IPS-18a (cell line): ENCODE measurements around the gene FCER2.

Experiments used
- H3K27ac ChIP-seq: one replicate; pipeline ENCODE4 v1.5.1; 2013; ENCODE audit warnings: low read length
- H3K27me3 ChIP-seq: one replicate; pipeline ENCODE4 v1.6.1; 2013; ENCODE audit warnings: mild to moderate bottlenecking, low read length; ENCODE audit not compliant: control insufficient read depth, insufficient read depth
- H3K36me3 ChIP-seq: one replicate; pipeline ENCODE4 v1.6.1; 2013; ENCODE audit warnings: low read depth, low read length; ENCODE audit not compliant: control insufficient read depth
- H3K4me1 ChIP-seq: one replicate; pipeline ENCODE4 v1.6.1; 2013; ENCODE audit warnings: low read depth, low read length; ENCODE audit not compliant: control insufficient read depth
- H3K4me3 ChIP-seq: one replicate; pipeline ENCODE4 v1.5.1; 2013; ENCODE audit warnings: low read length
- H3K9ac ChIP-seq: one replicate; pipeline ENCODE4 v1.6.1; 2013; ENCODE audit warnings: mild to moderate bottlenecking, low read length, moderate library complexity
- H3K9me3 ChIP-seq: one replicate; pipeline ENCODE4 v1.6.1; 2013; ENCODE audit warnings: low read depth, low read length; ENCODE audit not compliant: control insufficient read depth

Gene FCER2

GRCh38 chr19:7694499-7694898 lies 7.4 kb downstream of the FCER2 start:
- no peaks in the 10 kb centered on the region for H3K36me3 ChIP-seq
- no peak overlapping the region for H3K27ac ChIP-seq
- no peak overlapping the region for H3K4me3 ChIP-seq
- no peaks in the 10 kb centered on the region for H3K4me1 ChIP-seq
- H3K27me3 ChIP-seq = peaks cover 13% of the 10 kb centered on the region
- H3K9me3 ChIP-seq = no peaks in the 10 kb centered on the region
- H3K9ac ChIP-seq = no peak overlapping the region

DNA sequence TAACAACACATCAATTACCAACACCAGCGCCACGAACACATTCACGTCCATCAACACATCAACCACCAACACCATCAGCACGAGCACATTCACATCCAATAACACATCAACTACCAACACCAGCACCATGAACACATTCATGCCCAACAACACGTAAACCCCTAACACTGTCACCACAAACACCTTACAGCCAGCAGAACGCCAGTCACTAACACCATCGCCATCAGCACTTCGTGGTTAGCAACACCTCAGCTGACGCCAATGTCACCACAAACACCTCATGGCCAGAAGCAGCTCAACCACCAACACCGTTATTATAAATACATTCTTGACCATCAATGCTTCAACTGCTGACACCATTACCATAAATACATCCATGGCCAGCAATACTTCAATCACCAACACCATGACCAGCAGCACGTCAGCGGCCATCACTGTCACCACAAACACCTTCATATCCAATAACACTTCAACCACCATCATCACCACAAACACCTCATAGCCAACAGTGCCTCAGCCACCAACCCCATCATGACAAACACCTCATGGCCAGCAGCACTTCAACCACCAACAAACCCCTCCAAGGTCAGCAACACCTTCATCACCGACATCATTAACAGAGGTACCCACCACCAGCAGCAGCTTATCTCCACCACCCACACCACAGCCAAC lies 9.4 kb downstream of the FCER2 start:
- H3K4me3 ChIP-seq = no peak overlapping the region
- H3K36me3 ChIP-seq = no peaks in the 10 kb centered on the region
- no peak overlapping the region for H3K9ac ChIP-seq
- no peak overlapping the region for H3K27ac ChIP-seq
- H3K9me3 ChIP-seq = no peaks in the 10 kb centered on the region
- H3K4me1 ChIP-seq = no peaks in the 10 kb centered on the region
- H3K27me3 ChIP-seq = no peaks in the 10 kb centered on the region

DNA sequence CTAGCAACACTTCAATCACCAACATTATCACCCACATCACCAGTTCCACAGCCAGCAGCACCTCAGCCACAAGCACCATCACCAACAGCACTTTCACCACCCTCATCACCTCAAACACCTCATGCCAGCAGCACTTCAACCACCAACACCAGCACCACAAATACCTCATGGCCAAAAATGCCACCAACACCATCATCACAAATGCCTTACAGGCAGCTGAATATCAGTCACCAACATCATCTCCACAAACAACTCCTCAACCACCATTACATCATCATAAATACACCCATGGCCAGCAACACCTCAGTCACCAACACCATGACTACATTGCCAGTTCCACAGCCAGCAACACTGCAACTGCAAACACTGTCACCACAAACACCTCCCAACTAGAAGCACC lies 10.4 kb downstream of the FCER2 start:
- Histone ChIP-seq H3K27ac (no peak overlapping the region), H3K9me3 (no peaks in the 10 kb centered on the region), H3K9ac (no peak overlapping the region)

DNA sequence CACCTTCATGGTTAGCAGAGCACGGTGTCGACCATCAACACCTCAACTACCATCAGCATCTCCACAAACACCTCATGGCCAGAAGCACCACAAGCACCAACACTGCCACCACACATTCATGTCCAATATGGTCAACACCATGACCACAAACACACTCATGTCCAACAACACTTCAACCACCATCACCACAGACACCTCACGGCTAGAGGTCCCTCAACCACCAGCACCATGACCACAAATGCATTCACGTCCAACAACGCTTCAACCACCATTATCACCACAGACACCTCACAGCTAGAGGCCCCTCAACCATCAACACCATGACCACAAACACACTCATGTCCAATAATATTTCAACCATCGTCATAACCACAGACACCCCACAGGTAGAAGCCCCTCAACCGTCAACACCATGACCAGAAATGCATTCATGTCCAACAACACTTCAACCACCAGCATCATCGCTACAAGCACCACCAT lies 11.1 kb downstream of the FCER2 start:
- Histone ChIP-seq H3K9me3 (no peaks in the 10 kb centered on the region), H3K4me3 (no peak overlapping the region), H3K36me3 (no peaks in the 10 kb centered on the region), H3K27ac (no peak overlapping the region), H3K27me3 (no peaks in the 10 kb centered on the region), H3K9ac (no peak overlapping the region), H3K4me1 (no peaks in the 10 kb centered on the region)

More for the DNA sequence above, 10.4 kb downstream of the FCER2 start:
- H3K4me1 ChIP-seq = no peaks in the 10 kb centered on the region
- no peaks in the 10 kb centered on the region for H3K36me3 ChIP-seq
- H3K27me3 ChIP-seq = no peaks in the 10 kb centered on the region
- H3K4me3 ChIP-seq = no peak overlapping the region

DNA sequence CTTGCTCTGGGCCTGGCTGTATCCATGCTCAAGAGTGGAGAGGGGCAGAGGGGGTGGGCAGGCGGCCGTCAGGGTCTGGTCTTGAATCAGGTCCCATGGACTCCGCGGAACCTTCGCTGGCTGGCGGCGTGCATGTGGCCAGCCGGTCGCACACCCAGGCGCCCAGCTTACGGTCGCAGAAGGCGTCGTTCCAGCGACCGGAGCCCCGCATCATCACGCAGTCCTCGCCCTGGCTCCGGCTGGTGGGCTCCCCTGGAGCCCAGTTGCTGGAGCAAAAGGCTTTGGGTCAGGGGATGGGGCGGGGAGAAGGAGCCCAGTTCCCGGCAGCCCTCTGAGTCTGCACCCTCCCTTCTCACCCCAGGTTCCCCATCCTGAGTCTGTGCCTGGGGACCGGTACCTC lies 12.8 kb downstream of the FCER2 start:
- no peaks in the 10 kb centered on the region for H3K36me3 ChIP-seq
- no peaks in the 10 kb centered on the region for H3K27me3 ChIP-seq
- H3K4me3 ChIP-seq = no peak overlapping the region
- H3K9ac ChIP-seq = no peak overlapping the region
- H3K27ac ChIP-seq = no peak overlapping the region
- H3K9me3 ChIP-seq = no peaks in the 10 kb centered on the region
- no peaks in the 10 kb centered on the region for H3K4me1 ChIP-seq

GRCh38 chr19:7687177-7687576 lies 14.8 kb downstream of the FCER2 start:
- H3K36me3 ChIP-seq = peaks cover 6% of the 10 kb centered on the region
- no peak overlapping the region for H3K9ac ChIP-seq
- H3K9me3 ChIP-seq = no peaks in the 10 kb centered on the region
- H3K4me3 ChIP-seq = no peak overlapping the region
- no peaks in the 10 kb centered on the region for H3K27me3 ChIP-seq
- peaks cover under 1% of the 10 kb centered on the region for H3K4me1 ChIP-seq
- H3K27ac ChIP-seq = no peak overlapping the region

GRCh38 chr19:7685546-7686445 lies 16.1 kb downstream of the FCER2 start:
- Histone ChIP-seq H3K27ac (no peak overlapping the region), H3K4me1 (peaks cover 4% of the 10 kb centered on the region), H3K9me3 (no peaks in the 10 kb centered on the region), H3K4me3 (no peak overlapping the region), H3K36me3 (peaks cover 6% of the 10 kb centered on the region), H3K27me3 (no peaks in the 10 kb centered on the region), H3K9ac (no peak overlapping the region)

DNA sequence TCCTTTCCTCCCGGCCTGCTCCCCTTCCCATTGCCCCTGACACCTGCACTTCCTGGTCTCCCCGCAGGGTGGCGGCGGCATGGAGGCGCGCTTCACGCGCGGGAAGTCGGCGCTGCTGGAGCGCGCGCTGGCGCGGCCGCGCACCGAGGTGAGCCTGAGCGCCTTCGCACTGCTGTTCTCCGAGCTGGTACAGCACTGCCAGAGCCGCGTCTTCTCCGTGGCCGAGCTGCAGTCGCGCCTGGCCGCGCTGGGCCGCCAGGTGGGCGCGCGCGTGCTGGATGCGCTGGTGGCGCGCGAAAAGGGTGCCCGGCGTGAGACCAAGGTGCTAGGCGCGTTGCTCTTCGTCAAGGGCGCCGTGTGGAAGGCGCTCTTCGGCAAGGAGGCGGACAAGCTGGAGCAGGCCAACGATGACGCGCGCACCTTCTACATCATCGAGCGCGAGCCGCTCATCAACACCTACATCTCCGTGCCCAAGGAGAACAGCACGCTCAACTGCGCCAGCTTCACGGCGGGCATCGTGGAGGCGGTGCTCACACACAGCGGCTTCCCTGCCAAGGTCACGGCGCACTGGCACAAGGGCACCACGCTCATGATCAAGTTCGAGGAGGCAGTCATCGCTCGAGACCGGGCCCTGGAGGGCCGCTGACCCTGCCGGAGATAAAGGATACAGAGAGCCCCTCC lies 19.6 kb downstream of the FCER2 start:
- no peak overlapping the region for H3K27ac ChIP-seq

GRCh38 chr19:7681340-7682174 lies 20.4 kb downstream of the FCER2 start:
- peak overlapping the region; percentile 80 for H3K4me3 ChIP-seq
- peaks cover 4% of the 10 kb centered on the region for H3K4me1 ChIP-seq
- peaks cover 23% of the 10 kb centered on the region for H3K27me3 ChIP-seq
- no peak overlapping the region for H3K27ac ChIP-seq
- H3K9me3 ChIP-seq = no peaks in the 10 kb centered on the region
- peaks cover 6% of the 10 kb centered on the region for H3K36me3 ChIP-seq
- H3K9ac ChIP-seq = peak overlapping the region; percentile 65

More for the DNA sequence above, 19.6 kb downstream of the FCER2 start:
- no peaks in the 10 kb centered on the region for H3K9me3 ChIP-seq
- peaks cover 6% of the 10 kb centered on the region for H3K36me3 ChIP-seq
- peak overlapping the region; percentile 65 for H3K9ac ChIP-seq
- H3K4me3 ChIP-seq = peak overlapping the region; percentile 80
- peaks cover 4% of the 10 kb centered on the region for H3K4me1 ChIP-seq
- peaks cover 16% of the 10 kb centered on the region for H3K27me3 ChIP-seq

GRCh38 chr19:7680606-7681339 lies 21.2 kb downstream of the FCER2 start, which contains the start of gene TRAPPC5:
Gene TRAPPC5 (plus strand): TSS chr19:7680833. CDS start chr19:7682254, 1,421 bp downstream.
- Histone ChIP-seq H3K4me1 (peaks cover 4% of the 10 kb centered on the region), H3K27ac (no peak within 1 kb of the TSS), H3K27me3 (peaks cover 27% of the 10 kb centered on the region), H3K9ac (peak within 1 kb of the TSS; percentile 65), H3K36me3 (peaks cover 6% of the 10 kb centered on the region), H3K9me3 (no peaks in the 10 kb centered on the region), H3K4me3 (peak within 1 kb of the TSS; percentile 80)
